Esophagus muscularis mucosa (tissue), 4 donors: ENCODE results near the gene USP25. TPM values are rescaled to one million over a fixed set of nuclear protein-coding genes. Genes with fewer than 3 reads are reported as not detected.

Experiments
- DNase-seq: peaks from one replicate; pipeline ENCODE4 v3.0.0-alpha.2; 2017; ENCODE audit errors: extremely low spot score
- H3K27ac ChIP-seq, 4 donors: fragments of 200-600 bp; sonication (generic); replicated peaks in 1 of 4; 1 replicate in 3 of 4; 2 replicates in 1 of 4; pipeline ENCODE4 v1.5.1; 2016 to 2019; ENCODE audit warnings: mild to moderate bottlenecking in 1 of 4
- H3K27me3 ChIP-seq, 4 donors: fragments of 200-600 bp; sonication (generic); one replicate each; pipeline versions ENCODE4 v1.5.1 to v1.6.0; 2016 to 2019
- H3K36me3 ChIP-seq, 4 donors: fragments of 200-600 bp; sonication (generic); one replicate each; pipeline ENCODE4 v1.5.1; 2016 to 2019
- H3K4me1 ChIP-seq, 4 donors: fragments of 200-600 bp; sonication (generic); one replicate each; pipeline ENCODE4 v1.5.1; 2016 to 2019
- H3K4me3 ChIP-seq, 4 donors: fragments of 200-600 bp; sonication (generic); 1 replicate in 2 of 4; 2 replicates in 2 of 4; pipeline ENCODE4 v1.5.1; 2016 to 2019; ENCODE audit warnings: mild to moderate bottlenecking in 4 of 4, moderate library complexity in 1 of 4
- H3K9me3 ChIP-seq, 4 donors: fragments of 200-600 bp; sonication (generic); 1 replicate in 3 of 4; 2 replicates in 1 of 4; pipeline ENCODE4 v1.5.1; 2016 to 2019
- EP300 ChIP-seq: sonication (generic); formaldehyde crosslinking; IDR thresholded peaks from one replicate; pipeline ENCODE4 v1.6.1; 2017; ENCODE audit warnings: antibody characterized with exemption
- POLR2A ChIP-seq: fragments of 450-650 bp; IDR thresholded peaks from one replicate; pipeline ENCODE4 v1.6.1; 2017; ENCODE audit warnings: antibody characterized with exemption, moderate library complexity, mild to moderate bottlenecking, low read depth
- POLR2AphosphoS5 ChIP-seq, 2 donors: sonication (generic); formaldehyde crosslinking; IDR thresholded peaks; one replicate each; pipeline ENCODE4 v1.6.1; 2017; ENCODE audit warnings: antibody characterized with exemption in 2 of 2
- WGBS: methylation state at CpG from one replicate; pipeline ENCODE4 v1.1.5; 2018; 5-methylcytosine and 5-hydroxymethylcytosine counted together
- intact Hi-C: fragments of 100-400 bp; cut with DNase I; formaldehyde crosslinking; loops from one replicate; pipeline ENCODE4 v1.15.1; 2023
- total RNA-seq, 4 donors: library from RNA; depleted of rRNA; stranded (reverse); fragments of >200 nt; gene quantifications; one replicate each; pipeline versions ENCODE4 v1.1.0 to v1.2.1, GENCODE V29; 2016
- TF ChIP-seq, protein P1 (sequence below), 3 experiments: fragments of 200-600 bp in 2 of 3; fragments of 450-650 bp in 1 of 3; sonication (generic) in 2 of 3; IDR thresholded peaks; one replicate each; pipeline ENCODE4 v1.5.1; 2017 to 2019; ENCODE audit warnings: antibody characterized with exemption in 3 of 3, mild to moderate bottlenecking in 2 of 3, moderate library complexity in 1 of 3

USP25 gene
- total RNA-seq, 4 donors from 2014 or later = 48.2 to 75.1 (median 60.0) TPM

DNA sequence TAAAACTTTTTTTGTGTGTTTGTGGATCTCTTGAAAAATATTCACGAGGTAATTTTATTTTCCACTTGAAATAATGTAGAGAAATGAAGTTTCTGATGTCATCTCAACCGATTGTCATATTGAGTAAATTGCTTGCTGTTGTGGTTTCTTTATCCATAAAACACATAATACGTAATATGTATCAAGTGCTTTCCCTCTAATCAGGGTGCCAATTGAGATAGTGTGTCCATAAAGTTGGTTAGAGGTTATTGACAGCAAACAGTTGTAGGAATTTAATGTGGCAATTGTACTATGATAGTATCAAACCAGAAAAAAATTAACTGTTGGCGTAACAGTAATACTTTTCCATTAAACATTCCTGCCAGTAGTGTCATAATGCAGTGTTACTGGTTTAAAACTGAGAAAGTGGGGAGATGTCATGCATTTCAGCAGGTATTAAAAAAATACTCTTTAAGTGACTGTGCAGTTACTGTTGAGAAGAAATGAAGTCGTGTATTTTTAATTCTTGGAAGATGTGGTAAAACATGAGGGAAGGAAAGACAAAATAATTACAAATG, 38.3 kb downstream of the USP25 start:
- H3K4me3 ChIP-seq = no peak overlapping the region
- peaks cover 40 to 47% (median 42%) of the 10 kb centered on the region in 4 donors for H3K4me1 ChIP-seq
- DNase-seq = no peak
- H3K36me3 ChIP-seq = no peaks in the 10 kb centered on the region
- TF ChIP-seq POLR2AphosphoS5 (IDR thresholded peaks at IDR 0.05) (no peak), EP300 (no peak), POLR2A (no peak)
- TF ChIP-seq, protein P1, sequence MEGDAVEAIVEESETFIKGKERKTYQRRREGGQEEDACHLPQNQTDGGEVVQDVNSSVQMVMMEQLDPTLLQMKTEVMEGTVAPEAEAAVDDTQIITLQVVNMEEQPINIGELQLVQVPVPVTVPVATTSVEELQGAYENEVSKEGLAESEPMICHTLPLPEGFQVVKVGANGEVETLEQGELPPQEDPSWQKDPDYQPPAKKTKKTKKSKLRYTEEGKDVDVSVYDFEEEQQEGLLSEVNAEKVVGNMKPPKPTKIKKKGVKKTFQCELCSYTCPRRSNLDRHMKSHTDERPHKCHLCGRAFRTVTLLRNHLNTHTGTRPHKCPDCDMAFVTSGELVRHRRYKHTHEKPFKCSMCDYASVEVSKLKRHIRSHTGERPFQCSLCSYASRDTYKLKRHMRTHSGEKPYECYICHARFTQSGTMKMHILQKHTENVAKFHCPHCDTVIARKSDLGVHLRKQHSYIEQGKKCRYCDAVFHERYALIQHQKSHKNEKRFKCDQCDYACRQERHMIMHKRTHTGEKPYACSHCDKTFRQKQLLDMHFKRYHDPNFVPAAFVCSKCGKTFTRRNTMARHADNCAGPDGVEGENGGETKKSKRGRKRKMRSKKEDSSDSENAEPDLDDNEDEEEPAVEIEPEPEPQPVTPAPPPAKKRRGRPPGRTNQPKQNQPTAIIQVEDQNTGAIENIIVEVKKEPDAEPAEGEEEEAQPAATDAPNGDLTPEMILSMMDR (IDR thresholded peaks at IDR 0.05) = no peak
- no peaks in the 10 kb centered on the region for H3K27me3 ChIP-seq
- no peak overlapping the region for H3K27ac ChIP-seq
- no peaks in the 10 kb centered on the region for H3K9me3 ChIP-seq
- intact Hi-C loops = no loop called here
- 84% methylated on average over 5 of the region's 5 CpGs for WGBS

DNA sequence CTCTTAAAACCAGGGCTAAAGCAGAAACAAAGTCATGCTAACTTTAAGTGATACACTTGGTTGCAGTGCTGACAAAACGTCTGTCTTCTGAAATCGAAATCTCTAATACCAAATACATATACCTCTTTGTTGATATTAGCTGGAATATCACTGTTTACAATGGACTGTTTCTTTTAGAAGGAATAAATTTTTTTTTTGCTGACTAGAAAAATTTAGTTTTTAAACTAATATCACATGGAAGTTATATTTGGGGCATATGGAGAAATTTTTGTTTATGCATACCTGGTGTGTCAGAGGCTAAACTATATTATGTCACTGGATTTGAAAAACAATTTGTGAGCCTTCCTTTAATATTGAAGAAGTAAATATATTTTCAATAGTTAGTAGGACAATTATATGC, 39.1 kb downstream of the USP25 start:
- TF ChIP-seq, protein P1 (IDR thresholded peaks at IDR 0.05) = no peak
- TF ChIP-seq POLR2A (no peak), EP300 (no peak), POLR2AphosphoS5 (IDR thresholded peaks at IDR 0.05) (no peak)
- Histone ChIP-seq H3K27me3 (no peaks in the 10 kb centered on the region), H3K4me3 (no peak overlapping the region), H3K4me1 (peaks cover 40 to 53% (median 44%) of the 10 kb centered on the region in 4 donors), H3K9me3 (no peaks in the 10 kb centered on the region), H3K36me3 (no peaks in the 10 kb centered on the region), H3K27ac (no peak overlapping the region)
- DNase-seq = no peak
- intact Hi-C loops = no loop called here
- 89% methylated on average over 2 of the region's 2 CpGs for WGBS

DNA sequence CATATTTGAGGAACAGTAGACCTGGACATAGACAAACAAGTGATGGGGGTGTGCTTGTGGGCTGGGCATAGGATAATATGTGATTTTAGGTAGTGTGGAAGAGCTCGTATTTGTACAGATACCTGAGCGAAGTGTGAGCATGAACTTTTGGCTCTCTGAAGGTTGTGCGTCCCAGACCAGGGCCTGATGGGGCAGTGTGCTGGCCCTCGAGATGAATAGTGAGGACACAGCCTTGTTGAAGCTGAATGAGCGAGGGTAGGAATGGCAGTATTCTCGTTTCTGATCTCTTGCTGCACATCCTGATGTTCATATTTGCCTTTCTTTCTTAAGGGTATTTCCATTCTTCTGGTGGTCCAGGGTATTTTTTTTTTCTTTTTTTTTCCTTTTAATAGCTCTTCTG, 41.5 kb downstream of the USP25 start:
- intact Hi-C loops = no loop called here
- no peaks in the 10 kb centered on the region for H3K9me3 ChIP-seq
- H3K27ac ChIP-seq = no peak overlapping the region
- peaks cover 44 to 66% (median 58%) of the 10 kb centered on the region in 4 donors for H3K4me1 ChIP-seq
- H3K27me3 ChIP-seq = no peaks in the 10 kb centered on the region
- 95% methylated on average over 6 of the region's 6 CpGs for WGBS
- no peaks in the 10 kb centered on the region for H3K36me3 ChIP-seq
- TF ChIP-seq POLR2A (no peak), POLR2AphosphoS5 (IDR thresholded peaks at IDR 0.05) (no peak), EP300 (no peak)
- TF ChIP-seq, protein P1 (IDR thresholded peaks at IDR 0.05) = no peak
- DNase-seq = no peak
- H3K4me3 ChIP-seq = no peak overlapping the region

DNA sequence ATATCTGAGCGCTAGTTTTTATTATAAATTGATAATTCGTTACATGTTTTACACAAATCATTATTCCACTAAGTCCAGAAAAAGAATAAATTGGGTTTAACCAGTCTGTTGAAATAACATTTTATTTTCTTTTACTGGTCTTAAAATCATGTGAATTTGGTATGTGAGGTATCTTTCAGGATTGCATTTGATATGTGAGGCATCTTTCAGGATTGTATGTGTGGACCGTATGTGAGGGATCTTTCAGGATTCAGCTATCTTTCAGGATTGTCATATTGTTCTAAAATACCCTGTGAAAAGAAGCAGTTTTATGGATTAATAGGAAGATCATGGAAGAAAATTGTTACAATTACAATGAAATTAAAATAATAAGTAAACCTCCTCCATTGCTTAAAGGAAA, 42.9 kb downstream of the USP25 start:
- TF ChIP-seq POLR2A = no peak
- TF ChIP-seq, protein P1 (IDR thresholded peaks at IDR 0.05) = no peak
- TF ChIP-seq POLR2AphosphoS5 (IDR thresholded peaks at IDR 0.05) = no peak
- no peak for TF ChIP-seq EP300
- peaks cover 33 to 63% (median 49%) of the 10 kb centered on the region in 4 donors for H3K4me1 ChIP-seq
- 92% methylated on average over 3 of the region's 3 CpGs for WGBS

DNA sequence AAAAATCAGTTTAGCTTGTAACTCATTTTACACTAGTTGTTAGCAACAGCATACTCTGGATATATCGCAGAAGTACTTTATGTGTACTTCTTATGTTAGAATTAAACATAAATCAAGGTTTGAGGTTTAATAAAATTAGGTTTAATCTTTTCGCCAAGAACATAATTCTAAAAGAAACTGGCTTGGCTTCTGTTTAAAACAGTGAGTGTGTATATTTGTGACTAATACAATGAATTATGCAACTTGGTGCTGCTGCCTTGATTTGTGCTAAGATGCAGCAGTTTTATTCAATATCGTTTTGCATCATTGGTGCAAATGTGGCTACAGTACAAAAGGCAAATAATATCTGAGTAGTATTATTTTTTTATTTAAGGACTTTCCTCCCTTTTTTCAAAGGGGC, 44.8 kb downstream of the USP25 start:
- 40% methylated on average over 3 of the region's 3 CpGs for WGBS
- intact Hi-C loops = no loop called here

More for the DNA sequence above, 42.9 kb downstream of the USP25 start:
- H3K36me3 ChIP-seq = no peaks in the 10 kb centered on the region
- H3K4me3 ChIP-seq = no peak overlapping the region
- H3K9me3 ChIP-seq = no peaks in the 10 kb centered on the region
- no peak for DNase-seq
- H3K27me3 ChIP-seq = no peaks in the 10 kb centered on the region
- no peak overlapping the region for H3K27ac ChIP-seq
- intact Hi-C loops = no loop called here

More for the DNA sequence above, 44.8 kb downstream of the USP25 start:
- no peak overlapping the region for H3K27ac ChIP-seq
- H3K9me3 ChIP-seq = no peaks in the 10 kb centered on the region
- no peaks in the 10 kb centered on the region for H3K36me3 ChIP-seq
- H3K4me3 ChIP-seq = no peak overlapping the region
- no peaks in the 10 kb centered on the region for H3K27me3 ChIP-seq
- H3K4me1 ChIP-seq = peaks cover 20 to 47% (median 36%) of the 10 kb centered on the region in 4 donors
- no peak for DNase-seq
- no peak for TF ChIP-seq POLR2AphosphoS5 (IDR thresholded peaks at IDR 0.05)
